K562 (cell line): ENCODE measurements around the gene KIF26B.

ENCODE experiments used
- BHLHE40 ChIP-seq: IDR thresholded peaks from 2 replicates; pipeline ENCODE4 v1.6.1; 2011; ENCODE audit warnings: low read length, improper control_type of control experiment
- BMI1 ChIP-seq: fragments of 150-350 bp; IDR thresholded peaks from 2 replicates; pipeline ENCODE4 v1.6.1; 2014; ENCODE audit warnings: low read length
- CREB1 ChIP-seq, 2 experiments: sonication (generic) in 1 of 2; formaldehyde crosslinking in 1 of 2; IDR thresholded peaks; 2 replicates each; pipeline versions ENCODE4 v1.6.1 to v1.8.0; 2012 to 2022; ENCODE audit warnings: inconsistent platforms in 1 of 2, mild to moderate bottlenecking in 1 of 2, missing genetic modification reagents in 1 of 2, moderate library complexity in 1 of 2
- CTCF ChIP-seq, 3 experiments: IDR thresholded peaks in 2 of 3; conservative IDR thresholded peaks in 1 of 3; 2 replicates each; pipeline ENCODE4 v1.5.1; 2011 to 2012; ENCODE audit warnings: low read length in 3 of 3, mild to moderate bottlenecking in 3 of 3, control low read depth in 2 of 3, improper control_type of control experiment in 1 of 3, inconsistent platforms in 1 of 3, low read depth in 1 of 3, mixed read lengths in 1 of 3, moderate library complexity in 1 of 3; ENCODE audit not compliant: insufficient read depth in 2 of 3
- NR3C1 ChIP-seq: sonication (generic); formaldehyde crosslinking; IDR thresholded peaks from 2 replicates; pipeline ENCODE4 v1.8.1; 2022; ENCODE audit warnings: missing genetic modification reagents
- ZNF584 ChIP-seq: fragments of 200-800 bp; sonication (Bioruptor generic); IDR thresholded peaks from 2 replicates; pipeline ENCODE4 v1.6.1; 2016; ENCODE audit warnings: low read depth, mild to moderate bottlenecking, missing genetic modification characterization, missing compliant biosample characterization
- ZNF740 ChIP-seq, 3 experiments: fragments of 200-800 bp in 1 of 3; sonication (Bioruptor generic) in 1 of 3; sonication (generic) in 1 of 3; formaldehyde crosslinking in 1 of 3; IDR thresholded peaks; 2 replicates each; pipeline versions ENCODE4 v1.6.1 to v1.8.0; 2016 to 2022; ENCODE audit warnings: mild to moderate bottlenecking in 2 of 3, missing compliant biosample characterization in 2 of 3, missing genetic modification characterization in 2 of 3, missing genetic modification reagents in 1 of 3

GRCh38 chr1:245582026-245582425, 427.2 kb downstream of the KIF26B start:
- no peak for TF ChIP-seq ZNF584 (CRISPR knock-in tag)
- TF ChIP-seq ZNF740 (CRISPR knock-in tag; IDR thresholded peaks at IDR 0.05) = no peak
- no peak for TF ChIP-seq ZNF740 (tag; IDR thresholded peaks at IDR 0.05)
- no peak for TF ChIP-seq CREB1 (IDR thresholded peaks at IDR 0.05)
- no peak for TF ChIP-seq CREB1 (CRISPR knock-in tag; IDR thresholded peaks at IDR 0.05)
- TF ChIP-seq BHLHE40 = no peak
- no peak for TF ChIP-seq BMI1
- TF ChIP-seq NR3C1 (CRISPR knock-in tag) = no peak
- TF ChIP-seq CTCF (IDR thresholded peaks at IDR 0.05 in 2 of 3, conservative IDR thresholded peaks at IDR 0.05 in 1 of 3; ENCODE audit: insufficient read depth in 2 of 3, low read depth in 1 of 3, low read length in 3 of 3) = no peak
